ENCODE data around the gene KIF13A. TPM values are rescaled to one million over a fixed set of nuclear protein-coding genes. Genes with fewer than 3 reads are reported as not detected.

The KIF13A gene
- total and polyA plus RNA-seq, 2 donors (not counting 3 experiments of a cell fraction or from before 2014, with no cell fraction given), result 24.9 to 65.8 TPM

DNA sequence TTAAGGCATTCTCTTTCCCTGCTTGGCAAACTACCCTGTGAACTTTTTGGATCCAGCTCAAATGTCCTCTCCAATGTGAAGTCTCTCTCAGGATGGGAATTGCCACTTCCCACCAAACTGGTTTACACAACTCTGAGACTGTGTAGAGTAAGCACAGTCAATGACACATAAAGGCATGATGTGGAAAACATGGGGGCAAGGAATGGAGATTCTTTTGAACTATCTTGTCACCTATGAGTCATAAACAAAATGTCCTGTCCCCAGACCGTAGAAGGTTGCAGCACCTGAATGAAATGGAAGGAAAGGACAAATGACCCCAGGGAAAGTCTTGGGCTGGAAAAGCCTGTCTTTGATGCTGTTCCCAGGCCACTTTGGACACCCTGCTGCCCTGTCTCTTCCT lies 11.0 kb upstream of the KIF13A start:
- intact Hi-C loops (cut with micrococcal nuclease), result no loop called here
- H3K4me1 ChIP-seq (ENCODE audit: control insufficient read depth, extremely low read depth, insufficient read depth, low read length), result no peaks in the 10 kb centered on the region
- H3K9me3 ChIP-seq (replicated peaks; ENCODE audit: control insufficient read depth, insufficient read depth, low read length), result no peaks in the 10 kb centered on the region
- peaks cover 2 to 4% of the 10 kb centered on the region in 2 experiments for H3K27me3 ChIP-seq (ENCODE audit: control insufficient read depth in 2 of 2, insufficient read depth in 2 of 2, low read length in 2 of 2)
- H3K79me2 ChIP-seq (ENCODE audit: control insufficient read depth, insufficient read depth, low read length), result no peaks in the 10 kb centered on the region
- no peak overlapping the region for H3K27ac ChIP-seq (ENCODE audit: insufficient read depth, low read depth, low read length)
- no peak overlapping the region for H3K4me2 ChIP-seq (ENCODE audit: insufficient read depth, low read length)
- H3K9me1 ChIP-seq (replicated peaks; ENCODE audit: control insufficient read depth, extremely low read depth, insufficient read depth, low read length), result no peaks in the 10 kb centered on the region
- no peak overlapping the region for H2AFZ ChIP-seq (ENCODE audit: low read depth, low read length)
- POLR2A ChIA-PET, result no interaction called here
- no TSS peak for BruUV-seq (replicated peaks)
- no peak overlapping the region for H3K9ac ChIP-seq (replicated peaks; ENCODE audit: extremely low read depth, insufficient read depth, low read length)
- no peak for FAIRE-seq
- no peak overlapping the region for H3K4me3 ChIP-seq (replicated peaks in 1 of 3; ENCODE audit: insufficient read depth in 1 of 3, low read depth in 1 of 3, low read length in 3 of 3)
- CTCF ChIA-PET, result no interaction called here
- dilution Hi-C loops (cut with MboI; ENCODE audit: extremely low pct_ligation_motif_present, low sequenced_read_pairs), result no loop called here
- no peaks in the 10 kb centered on the region for H3K36me3 ChIP-seq (ENCODE audit: control insufficient read depth in 2 of 2, extremely low read depth in 1 of 2, insufficient read depth in 2 of 2, low read length in 2 of 2)
- no peak for DNase-seq (ENCODE audit: low read depth, low spot score)
- no peaks in the 10 kb centered on the region for H4K20me1 ChIP-seq (replicated peaks; ENCODE audit: control insufficient read depth, extremely low read depth, insufficient read depth, low read length)
- TF ChIP-seq FOS (IDR thresholded peaks at IDR 0.05; ENCODE audit: borderline replicate concordance, insufficient read depth, low read length) (no peak), POLR2A (IDR thresholded peaks at IDR 0.05; ENCODE audit: low read depth, low read length) (no peak), POLR2AphosphoS5 (IDR thresholded peaks at IDR 0.05; ENCODE audit: insufficient read depth, low read depth, low read length) (no peak), GATA2 (IDR thresholded peaks at IDR 0.05; ENCODE audit: insufficient read depth, insufficient read length, low read depth, low read length) (no peak), JUN (IDR thresholded peaks at IDR 0.05; ENCODE audit: borderline replicate concordance, insufficient read depth, insufficient read length, low read depth) (no peak), MYC (IDR thresholded peaks at IDR 0.05; ENCODE audit: low read depth, low read length) (no peak), EZH2 (IDR thresholded peaks at IDR 0.05; ENCODE audit: borderline replicate concordance, low read depth, low read length, severe bottlenecking) (no peak)
- TF ChIP-seq, protein P1, sequence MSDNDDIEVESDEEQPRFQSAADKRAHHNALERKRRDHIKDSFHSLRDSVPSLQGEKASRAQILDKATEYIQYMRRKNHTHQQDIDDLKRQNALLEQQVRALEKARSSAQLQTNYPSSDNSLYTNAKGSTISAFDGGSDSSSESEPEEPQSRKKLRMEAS (IDR thresholded peaks at IDR 0.05; ENCODE audit: insufficient read depth, insufficient read length), result no peak
- TF ChIP-seq, protein P2, sequence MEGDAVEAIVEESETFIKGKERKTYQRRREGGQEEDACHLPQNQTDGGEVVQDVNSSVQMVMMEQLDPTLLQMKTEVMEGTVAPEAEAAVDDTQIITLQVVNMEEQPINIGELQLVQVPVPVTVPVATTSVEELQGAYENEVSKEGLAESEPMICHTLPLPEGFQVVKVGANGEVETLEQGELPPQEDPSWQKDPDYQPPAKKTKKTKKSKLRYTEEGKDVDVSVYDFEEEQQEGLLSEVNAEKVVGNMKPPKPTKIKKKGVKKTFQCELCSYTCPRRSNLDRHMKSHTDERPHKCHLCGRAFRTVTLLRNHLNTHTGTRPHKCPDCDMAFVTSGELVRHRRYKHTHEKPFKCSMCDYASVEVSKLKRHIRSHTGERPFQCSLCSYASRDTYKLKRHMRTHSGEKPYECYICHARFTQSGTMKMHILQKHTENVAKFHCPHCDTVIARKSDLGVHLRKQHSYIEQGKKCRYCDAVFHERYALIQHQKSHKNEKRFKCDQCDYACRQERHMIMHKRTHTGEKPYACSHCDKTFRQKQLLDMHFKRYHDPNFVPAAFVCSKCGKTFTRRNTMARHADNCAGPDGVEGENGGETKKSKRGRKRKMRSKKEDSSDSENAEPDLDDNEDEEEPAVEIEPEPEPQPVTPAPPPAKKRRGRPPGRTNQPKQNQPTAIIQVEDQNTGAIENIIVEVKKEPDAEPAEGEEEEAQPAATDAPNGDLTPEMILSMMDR (IDR thresholded peaks at IDR 0.05; ENCODE audit: extremely low read depth in 1 of 2, insufficient read depth in 1 of 2, low read depth in 1 of 2, low read length in 2 of 2), result no peak

All from endothelial cell of umbilical vein (primary cell).